ENCODE results near the gene TSEN2. TPM values are rescaled to one million over a fixed set of nuclear protein-coding genes. Genes with fewer than 3 reads are reported as not detected.

Gene TSEN2
- total and polyA plus RNA-seq, 2 of the 4 experiments (the other 2 are of a cell fraction) = 9.5 to 14.2 TPM

DNA sequence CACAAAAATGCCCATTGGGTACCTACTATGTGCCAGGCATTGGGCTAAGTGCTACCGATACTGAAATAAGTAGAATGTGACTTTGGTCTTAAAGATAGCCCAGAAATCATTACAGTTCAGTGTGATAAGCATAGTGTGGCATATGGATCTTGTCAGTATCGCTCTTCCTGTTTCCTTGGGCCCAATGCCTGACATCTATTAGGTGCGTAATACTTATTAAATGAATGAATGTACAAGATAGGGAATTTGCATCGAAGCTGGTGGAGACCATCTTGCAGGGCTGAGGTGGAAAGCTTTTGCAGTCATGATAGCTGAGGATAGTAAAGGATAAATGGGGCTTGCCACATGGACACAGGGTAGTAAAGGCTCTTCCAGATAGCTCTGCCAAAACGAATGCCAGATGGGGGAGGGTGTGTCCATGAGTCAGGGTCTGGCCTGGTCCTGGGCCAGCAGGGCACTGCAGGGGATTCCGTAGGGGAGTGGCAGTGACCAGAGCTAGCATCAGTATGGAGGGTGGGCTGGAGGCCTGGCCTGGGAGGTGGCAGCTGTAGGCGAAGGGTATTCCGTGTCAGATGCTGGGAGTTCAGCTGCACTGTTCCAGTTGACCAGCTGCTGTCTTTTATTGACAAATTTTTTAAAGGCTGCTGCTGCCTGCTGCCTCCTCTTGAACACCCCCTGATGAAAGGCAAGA, 23.5 kb downstream of the TSEN2 start:
- Histone ChIP-seq H3K79me1 (ENCODE audit: low read depth in 1 of 2, low read length in 2 of 2) (peaks cover 0 to 8% of the 10 kb centered on the region in 2 experiments; a peak in 2 of 4 replicates), H2AK9ac (replicated peaks; ENCODE audit: low read depth, low read length, poor library complexity) (peak overlapping the region; percentile 96), H3K4me1 (ENCODE audit: control insufficient read depth, insufficient read depth, low read length) (peaks cover 12% of the 10 kb centered on the region), H2BK5ac (ENCODE audit: low read depth, low read length, poor library complexity, severe bottlenecking) (peak overlapping the region; percentile 68), H4K8ac (ENCODE audit: low read depth in 2 of 2, low read length in 2 of 2) (peak overlapping the region; percentile 9 to 52; a peak in 2 of 4 replicates), H3K23ac (ENCODE audit: low read depth, low read length) (peak overlapping the region; percentile 65), H4K20me1 (ENCODE audit: insufficient read depth, low read length) (peaks cover 6% of the 10 kb centered on the region; the same call in 1 of the 2 replicates), H3K27me3 (ENCODE audit: control insufficient read depth, insufficient read depth, low read length) (no peaks in the 10 kb centered on the region), H2AK5ac (ENCODE audit: low read depth, low read length) (peak overlapping the region; percentile 53; the same call in 1 of the 2 replicates), H3K4me2 (ENCODE audit: low read depth, low read length) (peak overlapping the region; percentile 63), H3K4me3 (ENCODE audit: insufficient read depth, low read depth, low read length) (no peak overlapping the region), H3K36me3 (ENCODE audit: control insufficient read depth, insufficient read depth, low read length) (peaks cover 9% of the 10 kb centered on the region), H3K56ac (ENCODE audit: extremely low read depth, insufficient read depth, low read length) (peak overlapping the region; percentile 31; the same call in 1 of the 2 replicates), H3K14ac (replicated peaks; ENCODE audit: low read depth, low read length) (peak overlapping the region; percentile 80), H2AFZ (replicated peaks; ENCODE audit: low read length, poor library complexity) (peak overlapping the region; percentile 86), H3K27ac (ENCODE audit: insufficient read depth, low read length) (peak overlapping the region; percentile 81), H3K4ac (ENCODE audit: low read depth, low read length) (peak overlapping the region; percentile 79), H3K9me3 (ENCODE audit: control insufficient read depth, insufficient read depth, low read length) (no peaks in the 10 kb centered on the region), H4K91ac (ENCODE audit: insufficient read depth, low read depth, low read length) (peak overlapping the region; percentile 56), H4K5ac (ENCODE audit: low read depth, low read length) (no peak overlapping the region; the same call in 1 of the 2 replicates), H3K9ac (ENCODE audit: low read depth, low read length) (peak overlapping the region; percentile 10; the same call in 1 of the 2 replicates), H3K18ac (ENCODE audit: low read depth, low read length) (peak overlapping the region; percentile 34), H2BK120ac (ENCODE audit: low read depth, low read length) (peak overlapping the region; percentile 73), H2BK20ac (ENCODE audit: low read depth, low read length) (peak overlapping the region; percentile 77), H2BK15ac (ENCODE audit: low read depth, low read length) (peak overlapping the region; percentile 38; the same call in 1 of the 3 replicates), H3K9me1 (ENCODE audit: insufficient read depth, low read length) (peaks cover 20% of the 10 kb centered on the region)
- TF ChIP-seq POLR2A (IDR thresholded peaks at IDR 0.05; ENCODE audit: low read depth, low read length) (no peak), CEBPB (IDR thresholded peaks at IDR 0.05; ENCODE audit: low read depth, low read length) (no peak), MXI1 (IDR thresholded peaks at IDR 0.05; ENCODE audit: borderline replicate concordance, low read depth, low read length) (0 out of 2 replicates have a peak, but pooled peaks have one; percentile 28), RFX5 (IDR thresholded peaks at IDR 0.05; ENCODE audit: low read depth, low read length) (no peak), MAFK (IDR thresholded peaks at IDR 0.05; ENCODE audit: low read depth, low read length) (no peak)
- ATAC-seq (ENCODE audit: low read depth) = peak; percentile 73
- peak; percentile 73 for DNase-seq
- intact Hi-C loops (cut with micrococcal nuclease) = loop anchor here (1.0 to 5.0 kb wide), 2 partner anchors 50 to 213 kb away; partner anchors contain the start of gene MKRN2
- ChIA-PET POLR2A (ENCODE audit: unreplicated experiment) (no interaction called here), CTCF (interaction anchor here (0.8 to 1.2 kb wide), 3 partner anchors 29 to 212 kb away, joined by 3 read pairs; no protein-coding TSS in a partner anchor)
- 40% methylated on average over 2 of the region's 8 CpGs; no CpG with 5 or more reads in 1 of the 2 experiments for WGBS, 2 experiments (ENCODE audit: extremely low coverage in 2 of 2, insufficient read length in 1 of 2)
- in situ Hi-C loops (cut with MboI; ENCODE audit: low sequenced_read_pairs) = no loop called here
- dilution Hi-C loops (cut with HindIII; ENCODE audit: low sequenced_read_pairs, unreplicated experiment) = no loop called here
- BruUV-seq (replicated peaks) = no TSS peak

Data from IMR-90 (cell line).